GM12874 (cell line): Measurements from ENCODE around the gene MPV17L2.

Experiments used
- CTCF ChIP-seq: IDR thresholded peaks from 2 replicates; pipeline ENCODE4 v1.5.1; 2011; ENCODE audit warnings: low read depth, mild to moderate bottlenecking, control low read depth, low read length, moderate library complexity; ENCODE audit not compliant: insufficient read depth

Gene MPV17L2

GRCh38 chr19:18171605-18172327 lies 21.3 kb upstream of the MPV17L2 start:
- no peak for TF ChIP-seq CTCF

GRCh38 chr19:18172331-18173053 lies 20.5 kb upstream of the MPV17L2 start:
- TF ChIP-seq CTCF, result no peak

GRCh38 chr19:18173054-18173571 lies 19.9 kb upstream of the MPV17L2 start:
- TF ChIP-seq CTCF, result no peak

GRCh38 chr19:18173572-18174288 lies 19.3 kb upstream of the MPV17L2 start, which contains the start of gene IFI30:
IFI30 (plus strand) TSS chr19:18173813; CDS start chr19:18173842, 29 bp downstream.
- TF ChIP-seq CTCF, result no peak

GRCh38 chr19:18174983-18175382 lies 18.0 kb upstream of the MPV17L2 start:
- no peak for TF ChIP-seq CTCF

GRCh38 chr19:18176367-18177310 lies 16.4 kb upstream of the MPV17L2 start:
- no peak for TF ChIP-seq CTCF
